Testis (tissue), 3 donors: Measurements from ENCODE around the gene BCOR. TPM values are rescaled to one million over a fixed set of nuclear protein-coding genes. Genes with fewer than 3 reads are reported as not detected.

Experiments
- DNase-seq: peaks from one replicate; pipeline ENCODE4 v3.0.0-alpha.2; 2019
- H3K27ac ChIP-seq, 2 donors: fragments of 200-600 bp; sonication (generic); one replicate each; pipeline ENCODE4 v1.5.1; 2019
- H3K27me3 ChIP-seq: fragments of 200-600 bp; sonication (generic); one replicate; pipeline ENCODE4 v1.5.1; 2019
- H3K36me3 ChIP-seq: fragments of 200-600 bp; sonication (generic); one replicate; pipeline ENCODE4 v1.5.1; 2017; ENCODE audit warnings: low read depth; ENCODE audit errors: missing control alignments
- H3K4me1 ChIP-seq: fragments of 200-600 bp; sonication (generic); one replicate; pipeline ENCODE4 v1.5.1; 2019
- H3K4me3 ChIP-seq, 2 donors: fragments of 200-600 bp; sonication (generic); one replicate each; pipeline ENCODE4 v1.5.1; 2017 to 2019
- H3K9me3 ChIP-seq: fragments of 200-600 bp; sonication (generic); one replicate; pipeline ENCODE4 v1.5.1; 2017
- POLR2A ChIP-seq: fragments of 450-650 bp; IDR thresholded peaks from one replicate; pipeline ENCODE4 v1.6.1; 2017; ENCODE audit warnings: antibody characterized with exemption, mild to moderate bottlenecking, moderate library complexity
- WGBS, 2 donors: methylation state at CpG; one replicate each; pipeline ENCODE4 v1.1.5; 2018; 5-methylcytosine and 5-hydroxymethylcytosine counted together
- intact Hi-C: fragments of 100-400 bp; cut with DNase I; formaldehyde crosslinking; loops from one replicate; pipeline ENCODE4 v1.15.1; 2023; ENCODE audit warnings: low total_unique reads
- polyA plus RNA-seq: library from polyadenylated mRNA; stranded (reverse); fragments of 350-450 nt; fragmentation: Illumina TruSeq; extraction: RNeasy Lipid Tissue Mini Kit (QIAGEN cat#74804); gene quantifications from one replicate; pipeline ENCODE4 v1.2.3, GENCODE V29; 2014; ENCODE audit warnings: low read depth, low replicate concordance; ENCODE audit not compliant: insufficient read depth
- total RNA-seq, 2 donors: library from RNA; depleted of rRNA; stranded (reverse); fragments of >200 nt; gene quantifications; one replicate each; pipeline ENCODE4 v1.2.3, GENCODE V29; 2016
- TF ChIP-seq, protein P1 (sequence below), 3 experiments: fragments of 450-650 bp in 2 of 3; fragments of 200-600 bp in 1 of 3; sonication (generic) in 1 of 3; IDR thresholded peaks; one replicate each; pipeline ENCODE4 v1.5.1; 2016 to 2019; ENCODE audit warnings: antibody characterized with exemption in 3 of 3, mild to moderate bottlenecking in 2 of 3, moderate library complexity in 1 of 3

BCOR gene
- total and polyA plus RNA-seq, 3 donors from 2014 or later = 26.4 to 69.6 (median 46.8) TPM

GRCh38 chrX:40127052-40127451 lies 29.3 kb upstream of the BCOR start:
- no peaks in the 10 kb centered on the region for H3K9me3 ChIP-seq
- H3K36me3 ChIP-seq = no peaks in the 10 kb centered on the region
- intact Hi-C loops = no loop called here
- no peaks in the 10 kb centered on the region for H3K4me1 ChIP-seq
- DNase-seq = no peak
- H3K27ac ChIP-seq = no peak overlapping the region
- H3K4me3 ChIP-seq = no peak overlapping the region
- 70 to 87% methylated on average over 1 to 2 of the region's 2 CpGs for WGBS, 2 donors
- H3K27me3 ChIP-seq = no peaks in the 10 kb centered on the region
- no peak for TF ChIP-seq POLR2A
- TF ChIP-seq, protein P1, sequence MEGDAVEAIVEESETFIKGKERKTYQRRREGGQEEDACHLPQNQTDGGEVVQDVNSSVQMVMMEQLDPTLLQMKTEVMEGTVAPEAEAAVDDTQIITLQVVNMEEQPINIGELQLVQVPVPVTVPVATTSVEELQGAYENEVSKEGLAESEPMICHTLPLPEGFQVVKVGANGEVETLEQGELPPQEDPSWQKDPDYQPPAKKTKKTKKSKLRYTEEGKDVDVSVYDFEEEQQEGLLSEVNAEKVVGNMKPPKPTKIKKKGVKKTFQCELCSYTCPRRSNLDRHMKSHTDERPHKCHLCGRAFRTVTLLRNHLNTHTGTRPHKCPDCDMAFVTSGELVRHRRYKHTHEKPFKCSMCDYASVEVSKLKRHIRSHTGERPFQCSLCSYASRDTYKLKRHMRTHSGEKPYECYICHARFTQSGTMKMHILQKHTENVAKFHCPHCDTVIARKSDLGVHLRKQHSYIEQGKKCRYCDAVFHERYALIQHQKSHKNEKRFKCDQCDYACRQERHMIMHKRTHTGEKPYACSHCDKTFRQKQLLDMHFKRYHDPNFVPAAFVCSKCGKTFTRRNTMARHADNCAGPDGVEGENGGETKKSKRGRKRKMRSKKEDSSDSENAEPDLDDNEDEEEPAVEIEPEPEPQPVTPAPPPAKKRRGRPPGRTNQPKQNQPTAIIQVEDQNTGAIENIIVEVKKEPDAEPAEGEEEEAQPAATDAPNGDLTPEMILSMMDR (IDR thresholded peaks at IDR 0.05) = no peak

DNA sequence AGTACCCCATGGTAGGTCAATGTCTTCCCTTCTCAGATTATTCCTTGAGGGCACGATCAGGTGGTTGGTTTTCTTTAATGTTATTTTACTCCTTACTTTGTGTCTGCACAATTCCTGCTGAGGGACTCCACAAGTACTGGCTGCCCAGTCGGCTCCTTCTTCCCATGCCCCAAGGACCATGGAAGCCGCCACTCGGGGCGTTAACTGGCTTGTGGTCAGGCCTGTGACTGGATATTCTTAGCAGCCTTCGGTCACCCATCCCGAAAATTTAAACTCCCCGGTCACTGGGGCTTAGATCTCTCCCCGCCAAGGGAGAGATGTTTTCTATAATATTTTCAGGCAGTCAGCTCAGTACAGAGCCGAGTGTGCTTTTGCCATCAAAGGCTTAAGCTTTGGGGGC lies 24.7 kb upstream of the BCOR start:
- Histone ChIP-seq H3K4me3 (no peak overlapping the region), H3K27ac (no peak overlapping the region), H3K27me3 (no peaks in the 10 kb centered on the region), H3K9me3 (no peaks in the 10 kb centered on the region), H3K36me3 (no peaks in the 10 kb centered on the region), H3K4me1 (no peaks in the 10 kb centered on the region)
- intact Hi-C loops = no loop called here
- 97 to 100% methylated on average over 5 to 10 of the region's 10 CpGs for WGBS, 2 donors
- TF ChIP-seq, protein P1 (IDR thresholded peaks at IDR 0.05) = no peak
- TF ChIP-seq POLR2A = no peak
- DNase-seq = no peak

DNA sequence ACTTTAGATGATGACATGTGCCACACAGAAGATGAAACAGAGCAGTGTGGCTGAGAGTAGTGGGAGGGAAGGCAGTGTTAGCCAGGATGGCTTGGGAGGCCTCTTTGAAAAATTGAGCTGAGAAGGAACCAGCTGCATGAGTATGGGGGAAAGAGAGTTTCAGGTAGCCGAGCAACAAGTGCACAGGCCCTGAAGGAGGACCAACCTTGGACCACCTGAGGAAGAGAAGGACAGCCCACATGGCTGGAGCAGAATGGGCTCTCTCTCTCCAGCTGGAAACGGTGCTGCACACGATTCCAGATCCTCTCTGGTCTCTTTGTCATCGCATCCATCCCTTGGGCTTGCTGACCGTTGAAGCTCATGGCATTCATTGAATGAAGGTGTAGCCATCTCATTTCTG lies 23.9 kb upstream of the BCOR start:
- no peak overlapping the region for H3K4me3 ChIP-seq
- H3K9me3 ChIP-seq = no peaks in the 10 kb centered on the region
- no peak for DNase-seq
- intact Hi-C loops = no loop called here
- H3K36me3 ChIP-seq = no peaks in the 10 kb centered on the region
- H3K4me1 ChIP-seq = no peaks in the 10 kb centered on the region
- no peak overlapping the region for H3K27ac ChIP-seq
- H3K27me3 ChIP-seq = no peaks in the 10 kb centered on the region
- TF ChIP-seq, protein P1 (IDR thresholded peaks at IDR 0.05) = no peak
- TF ChIP-seq POLR2A = no peak
- 85 to 90% methylated on average over 2 to 5 of the region's 5 CpGs for WGBS, 2 donors

DNA sequence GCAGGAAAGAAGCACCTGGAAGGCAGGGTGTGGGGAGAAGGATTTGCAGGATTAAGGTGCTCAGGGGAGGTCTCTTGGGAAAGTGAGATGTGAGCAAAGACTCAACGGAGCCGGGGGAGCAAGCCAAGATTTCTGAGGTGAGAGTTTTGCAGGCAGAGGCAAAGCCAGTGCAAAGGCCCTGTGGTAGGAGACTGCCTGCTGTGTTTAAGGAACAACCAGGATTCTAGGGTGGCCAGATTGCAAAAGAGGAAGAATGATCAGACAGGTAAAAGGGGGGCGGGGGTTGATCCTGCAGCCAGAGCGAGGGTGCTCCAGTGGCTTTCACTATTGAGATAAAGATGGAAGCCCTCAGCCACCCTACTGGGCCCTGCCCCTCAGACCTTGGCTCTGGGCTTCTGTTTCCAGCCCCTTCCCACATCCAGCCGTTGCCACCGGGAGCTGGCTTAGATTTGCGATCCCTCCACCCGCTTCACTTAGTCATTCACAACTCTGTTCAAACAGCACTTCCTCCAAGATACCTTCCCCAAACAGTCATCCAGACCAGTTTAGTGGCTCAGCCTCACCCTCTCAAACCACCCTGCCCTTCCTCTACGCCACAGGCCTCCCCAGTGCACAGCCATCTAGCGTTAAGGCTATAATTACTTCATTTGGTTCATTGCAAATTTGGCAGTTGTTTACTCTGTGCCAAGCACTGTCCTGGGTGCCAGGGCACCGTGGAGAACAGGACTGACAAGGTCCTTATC lies 23.3 kb upstream of the BCOR start:
- Histone ChIP-seq H3K9me3 (no peaks in the 10 kb centered on the region), H3K27me3 (no peaks in the 10 kb centered on the region), H3K4me3 (no peak overlapping the region), H3K4me1 (no peaks in the 10 kb centered on the region), H3K36me3 (no peaks in the 10 kb centered on the region), H3K27ac (no peak overlapping the region)
- intact Hi-C loops = no loop called here
- WGBS, 2 donors = 87 to 91% methylated on average over 11 of the region's 11 CpGs
- no peak for DNase-seq
- TF ChIP-seq, protein P1 (IDR thresholded peaks at IDR 0.05) = no peak
- no peak for TF ChIP-seq POLR2A

- no peak for TF ChIP-seq POLR2A
- TF ChIP-seq, protein P1 (IDR thresholded peaks at IDR 0.05) = no peak
- Histone ChIP-seq H3K27me3 (no peaks in the 10 kb centered on the region), H3K9me3 (no peaks in the 10 kb centered on the region), H3K36me3 (no peaks in the 10 kb centered on the region), H3K4me3 (no peak overlapping the region), H3K27ac (no peak overlapping the region), H3K4me1 (no peaks in the 10 kb centered on the region)
- intact Hi-C loops = no loop called here
- no peak for DNase-seq
- WGBS, 2 donors = 63 to 82% methylated on average over 6 of the region's 6 CpGs
These were observed 20.0 kb upstream of the BCOR start for GRCh38 chrX:40117715-40118285.
